Peyer's patch (tissue), 4 donors: ENCODE measurements around the gene FTCD.

ENCODE experiments used
- CTCF ChIP-seq, 6 experiments: fragments of 450-650 bp in 4 of 6; fragments of 200-600 bp in 2 of 6; sonication (generic) in 1 of 6; IDR thresholded peaks; one replicate each; pipeline ENCODE4 v1.5.1; 2017 to 2019; ENCODE audit warnings: antibody characterized with exemption in 6 of 6, mild to moderate bottlenecking in 3 of 6, moderate library complexity in 1 of 6
- POLR2A ChIP-seq, 2 donors: fragments of 450-650 bp; IDR thresholded peaks; one replicate each; pipeline ENCODE4 v1.5.1; 2017; ENCODE audit warnings: antibody characterized with exemption in 2 of 2, mild to moderate bottlenecking in 2 of 2, moderate library complexity in 2 of 2

GRCh38 chr21:46157987-46158451 lies 2.6 kb upstream of the FTCD start:
- no peak for TF ChIP-seq CTCF (IDR thresholded peaks at IDR 0.05)
- TF ChIP-seq POLR2A (IDR thresholded peaks at IDR 0.05): no peak
